Ascending aorta (tissue), 2 donors: ENCODE data around the gene PPA1. TPM values are rescaled to one million over a fixed set of nuclear protein-coding genes. Genes with fewer than 3 reads are reported as not detected.

Experiments used
- DNase-seq, 2 donors: peaks; one replicate each; pipeline ENCODE4 v3.0.0-alpha.2; 2019; ENCODE audit warnings: low spot score in 2 of 2
- H3K27ac ChIP-seq, 2 donors: fragments of 200-600 bp; sonication (generic); one replicate each; pipeline ENCODE4 v1.5.1; 2016 to 2017; ENCODE audit warnings: mild to moderate bottlenecking in 1 of 2
- H3K27me3 ChIP-seq: fragments of 200-600 bp; sonication (generic); one replicate; pipeline ENCODE4 v1.5.1; 2017
- H3K36me3 ChIP-seq, 2 donors: fragments of 200-600 bp; sonication (generic); one replicate each; pipeline ENCODE4 v1.5.1; 2016
- H3K4me1 ChIP-seq, 2 donors: fragments of 200-600 bp; sonication (generic); one replicate each; pipeline ENCODE4 v1.5.1; 2016 to 2017; ENCODE audit warnings: mild to moderate bottlenecking in 1 of 2
- H3K4me3 ChIP-seq, 2 donors: fragments of 200-600 bp; sonication (generic); one replicate each; pipeline ENCODE4 v1.5.1; 2016 to 2017; ENCODE audit warnings: mild to moderate bottlenecking in 1 of 2
- H3K9me3 ChIP-seq, 2 donors: fragments of 200-600 bp; sonication (generic); one replicate each; pipeline ENCODE4 v1.5.1; 2016
- CTCF ChIP-seq, 3 experiments: fragments of 200-600 bp in 2 of 3; fragments of 450-650 bp in 1 of 3; sonication (generic) in 2 of 3; IDR thresholded peaks; one replicate each; pipeline ENCODE4 v1.5.1; 2016 to 2019; ENCODE audit warnings: antibody characterized with exemption in 3 of 3, mild to moderate bottlenecking in 1 of 3, moderate library complexity in 1 of 3
- intact Hi-C: fragments of 100-400 bp; cut with DNase I; formaldehyde crosslinking; loops from one replicate; pipeline ENCODE4 v1.15.1; 2023
- total RNA-seq: library from RNA; depleted of rRNA; stranded (reverse); fragments of >200 nt; gene quantifications from one replicate; pipeline ENCODE4 v1.1.0, GENCODE V29; 2016

Gene PPA1
- total RNA-seq = 66.4 TPM

GRCh38 chr10:70233109-70233938, at the start of gene PPA1:
PPA1 (minus strand) TSS chr10:70233429; CDS start chr10:70233327, 102 bp downstream.
- H3K4me3 ChIP-seq = peak within 1 kb of the TSS; percentile 84 to 95

GRCh38 chr10:70281609-70282008, 48.4 kb upstream of the PPA1 start:
- no peak overlapping the region for H3K27ac ChIP-seq
- no peaks in the 10 kb centered on the region for H3K36me3 ChIP-seq
- H3K9me3 ChIP-seq = no peaks in the 10 kb centered on the region
- TF ChIP-seq CTCF (IDR thresholded peaks at IDR 0.05) = no peak
- H3K4me1 ChIP-seq = peaks cover 6% of the 10 kb centered on the region in 2 donors
- no peak for DNase-seq
- peaks cover 7% of the 10 kb centered on the region for H3K27me3 ChIP-seq
- no peak overlapping the region for H3K4me3 ChIP-seq
- intact Hi-C loops = no loop called here

More at GRCh38 chr10:70233109-70233938, at the start of gene PPA1:
- DNase-seq = peak; percentile 95 to 99
- TF ChIP-seq CTCF (IDR thresholded peaks at IDR 0.05) = peak; percentile 12 to 21 (median 15)
- Histone ChIP-seq H3K36me3 (no peaks in the 10 kb centered on the region), H3K27ac (peak within 1 kb of the TSS; percentile 68 to 72), H3K4me1 (peaks cover 0 to 8% of the 10 kb centered on the region in 2 donors), H3K27me3 (no peaks in the 10 kb centered on the region), H3K9me3 (no peaks in the 10 kb centered on the region)
- intact Hi-C loops = loop anchor here (1.0 to 5.0 kb wide), 7 partner anchors 12 to 171 kb away; partner anchors contain the start of genes EIF4EBP2, LRRC20, SAR1A and TYSND1

GRCh38 chr10:70280099-70280498, 46.9 kb upstream of the PPA1 start:
- Histone ChIP-seq H3K4me1 (peaks cover 6% of the 10 kb centered on the region in 2 donors), H3K9me3 (no peaks in the 10 kb centered on the region), H3K36me3 (no peaks in the 10 kb centered on the region), H3K27ac (no peak overlapping the region), H3K27me3 (peaks cover 7% of the 10 kb centered on the region), H3K4me3 (no peak overlapping the region)
- TF ChIP-seq CTCF (IDR thresholded peaks at IDR 0.05) = no peak
- no peak for DNase-seq
- intact Hi-C loops = no loop called here

- Histone ChIP-seq H3K27me3 (no peaks in the 10 kb centered on the region), H3K36me3 (no peaks in the 10 kb centered on the region), H3K4me3 (no peak overlapping the region), H3K4me1 (no peaks in the 10 kb centered on the region), H3K9me3 (no peaks in the 10 kb centered on the region), H3K27ac (no peak overlapping the region)
- intact Hi-C loops = no loop called here
- TF ChIP-seq CTCF (IDR thresholded peaks at IDR 0.05) = no peak
- DNase-seq = no peak
These were observed 44.3 kb upstream of the PPA1 start for GRCh38 chr10:70277396-70278030.

- H3K9me3 ChIP-seq = no peaks in the 10 kb centered on the region
- no peaks in the 10 kb centered on the region for H3K27me3 ChIP-seq
- H3K4me1 ChIP-seq = no peaks in the 10 kb centered on the region
- H3K36me3 ChIP-seq = no peaks in the 10 kb centered on the region
- no peak for TF ChIP-seq CTCF (IDR thresholded peaks at IDR 0.05)
- no peak overlapping the region for H3K4me3 ChIP-seq
- peak overlapping the region in 1 of 2 donors; percentile 3 for H3K27ac ChIP-seq
- intact Hi-C loops = no loop called here
- peak in 1 of 2 donors; percentile 62 for DNase-seq
These were observed 41.4 kb upstream of the PPA1 start for GRCh38 chr10:70274643-70275042.
